Mesendoderm (in vitro differentiated cells): ENCODE measurements around the gene MAP1S.
"Not testable (repeated sequence)": the region's sequence is repeated elsewhere in the genome, so short reads cannot be mapped to it uniquely, and the experiment has no call there.

Experiments
- DNase-seq: peaks from one replicate; pipeline ENCODE4 v3.0.0; 2013
- H2AK5ac ChIP-seq: 2 replicates; pipeline ENCODE4 v1.6.1; 2013; ENCODE audit warnings: low read length, inconsistent platforms
- H2BK120ac ChIP-seq: 2 replicates; pipeline ENCODE4 v1.6.1; 2013; ENCODE audit warnings: low read depth, mild to moderate bottlenecking, low read length, moderate library complexity, mixed read lengths
- H2BK15ac ChIP-seq: replicated peaks from 2 replicates; pipeline ENCODE4 v1.6.1; 2013; ENCODE audit warnings: low read depth, mild to moderate bottlenecking, moderate library complexity
- H2BK5ac ChIP-seq: 2 replicates; pipeline ENCODE4 v1.6.1; 2013; ENCODE audit warnings: low read length, inconsistent platforms
- H3K18ac ChIP-seq: 2 replicates; pipeline ENCODE4 v1.6.1; 2013; ENCODE audit warnings: mild to moderate bottlenecking, low read length, mixed read lengths
- H3K23ac ChIP-seq: one replicate; pipeline ENCODE4 v1.6.1; 2013; ENCODE audit warnings: low read length
- H3K27ac ChIP-seq: 2 replicates; pipeline ENCODE4 v1.5.1; 2013; ENCODE audit warnings: low read depth, mild to moderate bottlenecking, inconsistent platforms, low read length, moderate library complexity
- H3K27me3 ChIP-seq: 2 replicates; pipeline ENCODE4 v1.6.1; 2013; ENCODE audit warnings: low read length, control low read depth, mild to moderate bottlenecking, inconsistent platforms; ENCODE audit not compliant: insufficient read depth, poor library complexity
- H3K36me3 ChIP-seq: 2 replicates; pipeline ENCODE4 v1.6.1; 2013; ENCODE audit warnings: low read length, inconsistent platforms; ENCODE audit not compliant: control insufficient read depth, insufficient read depth
- H3K4ac ChIP-seq: one replicate; pipeline ENCODE4 v1.6.1; 2013; ENCODE audit warnings: low read depth, mild to moderate bottlenecking, low read length, moderate library complexity
- H3K4me1 ChIP-seq: 2 replicates; pipeline ENCODE4 v1.6.1; 2013; ENCODE audit warnings: low read depth, low read length, inconsistent platforms; ENCODE audit not compliant: control insufficient read depth
- H3K4me2 ChIP-seq: 2 replicates; pipeline ENCODE4 v1.6.1; 2013; ENCODE audit warnings: low read length
- H3K4me3 ChIP-seq: 2 replicates; pipeline ENCODE4 v1.5.1; 2013; ENCODE audit warnings: mild to moderate bottlenecking, low read length
- H3K56ac ChIP-seq: one replicate; pipeline ENCODE4 v1.6.1; 2013; ENCODE audit warnings: low read length
- H3K79me1 ChIP-seq: 2 replicates; pipeline ENCODE4 v1.6.1; 2013; ENCODE audit warnings: low read length, inconsistent platforms
- H3K79me2 ChIP-seq: 2 replicates; pipeline ENCODE4 v1.6.1; 2013; ENCODE audit warnings: mild to moderate bottlenecking, low read length; ENCODE audit not compliant: control insufficient read depth, insufficient read depth
- H3K9ac ChIP-seq: 2 replicates; pipeline ENCODE4 v1.6.1; 2013; ENCODE audit warnings: low read length, inconsistent platforms
- H4K5ac ChIP-seq: one replicate; pipeline ENCODE4 v1.6.1; 2013; ENCODE audit warnings: low read length
- H4K8ac ChIP-seq: one replicate; pipeline ENCODE4 v1.6.1; 2013; ENCODE audit warnings: low read depth, mild to moderate bottlenecking, control low read depth, low read length, moderate library complexity
- WGBS: extraction: QIAGEN DNeasy Blood & Tissue Kit; methylation state at CpG from one replicate; pipeline ENCODE4 v1.1.7; 2013; ENCODE audit warnings: low lambda C conversion rate, missing lambda C conversion rate; ENCODE audit not compliant: insufficient coverage; ENCODE audit errors: extremely low coverage; 5-methylcytosine and 5-hydroxymethylcytosine counted together

Gene MAP1S

GRCh38 chr19:17775245-17775927 lies 56.1 kb downstream of the MAP1S start:
- H2BK5ac ChIP-seq: no peak overlapping the region
- peak; percentile 62 for DNase-seq
- no peak overlapping the region for H2AK5ac ChIP-seq
- no peak overlapping the region for H3K56ac ChIP-seq
- no CpG with 5 or more reads among the region's 16 CpGs for WGBS
- no peak overlapping the region for H3K4me3 ChIP-seq
- no peak overlapping the region for H4K5ac ChIP-seq
- H3K27me3 ChIP-seq: no peaks in the 10 kb centered on the region
- no peak overlapping the region for H4K8ac ChIP-seq
- no peak overlapping the region for H3K4ac ChIP-seq
- H3K23ac ChIP-seq: no peak overlapping the region
- H3K4me2 ChIP-seq: no peak overlapping the region
- no peaks in the 10 kb centered on the region for H3K79me2 ChIP-seq
- H3K27ac ChIP-seq: no peak overlapping the region
- no peaks in the 10 kb centered on the region for H3K36me3 ChIP-seq
- H3K18ac ChIP-seq: no peak overlapping the region
- no peak overlapping the region for H3K9ac ChIP-seq
- no peak overlapping the region for H2BK15ac ChIP-seq
- no peak overlapping the region for H2BK120ac ChIP-seq
- no peaks in the 10 kb centered on the region for H3K79me1 ChIP-seq
- H3K4me1 ChIP-seq: peaks cover 3% of the 10 kb centered on the region

GRCh38 chr19:17775991-17776803 lies 56.9 kb downstream of the MAP1S start:
- Histone ChIP-seq H3K23ac (no peak overlapping the region), H3K27ac (no peak overlapping the region), H3K4me2 (no peak overlapping the region), H3K9ac (no peak overlapping the region), H4K8ac (no peak overlapping the region), H3K4me1 (peaks cover 3% of the 10 kb centered on the region), H3K4me3 (no peak overlapping the region), H3K56ac (no peak overlapping the region), H2BK15ac (no peak overlapping the region), H3K79me1 (no peaks in the 10 kb centered on the region), H2BK120ac (no peak overlapping the region), H3K27me3 (no peaks in the 10 kb centered on the region), H3K18ac (no peak overlapping the region), H2AK5ac (no peak overlapping the region), H3K4ac (no peak overlapping the region), H3K36me3 (no peaks in the 10 kb centered on the region), H3K79me2 (no peaks in the 10 kb centered on the region), H2BK5ac (no peak overlapping the region), H4K5ac (no peak overlapping the region)
- no CpG with 5 or more reads among the region's 27 CpGs for WGBS
- no peak for DNase-seq

- DNase-seq, H3K4me3 ChIP-seq, H2BK15ac ChIP-seq: not testable (repeated sequence)
These were observed 58.6 kb downstream of the MAP1S start for GRCh38 chr19:17777840-17778239.

GRCh38 chr19:17778251-17778967 lies 59.1 kb downstream of the MAP1S start:
- Histone ChIP-seq H3K18ac (peak overlapping the region; percentile 7), H3K4me1 (peaks cover 3% of the 10 kb centered on the region), H3K56ac (peak overlapping the region; percentile 71), H2BK5ac (no peak overlapping the region), H2AK5ac (no peak overlapping the region), H3K27me3 (no peaks in the 10 kb centered on the region), H2BK120ac (no peak overlapping the region), H3K9ac (peak overlapping the region; percentile 68), H3K36me3 (no peaks in the 10 kb centered on the region), H3K4me2 (peak overlapping the region; percentile 42), H4K5ac (no peak overlapping the region), H3K23ac (no peak overlapping the region), H3K4ac (no peak overlapping the region), H3K27ac (no peak overlapping the region), H3K79me1 (no peaks in the 10 kb centered on the region), H4K8ac (no peak overlapping the region), H3K79me2 (no peaks in the 10 kb centered on the region), H2BK15ac (no peak overlapping the region), H3K4me3 (peak overlapping the region; percentile 10)
- DNase-seq: peak; percentile 92
- no CpG with 5 or more reads among the region's 37 CpGs for WGBS

More at GRCh38 chr19:17777840-17778239, 58.6 kb downstream of the MAP1S start:
- H3K18ac ChIP-seq, H3K79me2 ChIP-seq, H3K4ac ChIP-seq, H3K79me1 ChIP-seq, H3K56ac ChIP-seq, H3K27ac ChIP-seq, H4K8ac ChIP-seq, H2BK120ac ChIP-seq, H2BK5ac ChIP-seq, H3K4me2 ChIP-seq, H2AK5ac ChIP-seq, H3K9ac ChIP-seq, H4K5ac ChIP-seq, H3K36me3 ChIP-seq, H3K23ac ChIP-seq, H3K4me1 ChIP-seq, H3K27me3 ChIP-seq: not testable (repeated sequence)
- WGBS: no CpG with 5 or more reads among the region's 10 CpGs

- no peak overlapping the region for H4K8ac ChIP-seq
- no peaks in the 10 kb centered on the region for H3K27me3 ChIP-seq
- H3K79me2 ChIP-seq: no peaks in the 10 kb centered on the region
- peaks cover 3% of the 10 kb centered on the region for H3K4me1 ChIP-seq
- DNase-seq: peak; percentile 95
- H2AK5ac ChIP-seq: no peak overlapping the region
- H3K23ac ChIP-seq: no peak overlapping the region
- H3K9ac ChIP-seq: peak overlapping the region; percentile 68
- WGBS: no CpG with 5 or more reads among the region's 25 CpGs
- no peak overlapping the region for H3K4ac ChIP-seq
- H3K4me2 ChIP-seq: peak overlapping the region; percentile 42
- no peak overlapping the region for H4K5ac ChIP-seq
- H3K56ac ChIP-seq: peak overlapping the region; percentile 71
- no peak overlapping the region for H3K18ac ChIP-seq
- no peaks in the 10 kb centered on the region for H3K79me1 ChIP-seq
- H2BK5ac ChIP-seq: no peak overlapping the region
- no peak overlapping the region for H2BK120ac ChIP-seq
- no peak overlapping the region for H3K4me3 ChIP-seq
- no peak overlapping the region for H3K27ac ChIP-seq
- no peak overlapping the region for H2BK15ac ChIP-seq
- H3K36me3 ChIP-seq: no peaks in the 10 kb centered on the region
These were observed 60.0 kb downstream of the MAP1S start for GRCh38 chr19:17778968-17779929.
